BJ (cell line): ENCODE results near the gene USP49. TPM values are rescaled to one million over a fixed set of nuclear protein-coding genes. Genes with fewer than 3 reads are reported as not detected.

Experiments used
- CTCF ChIA-PET: fragments of 350-600 bp; formaldehyde crosslinking; extraction: SDS; loops from one replicate; lab custom pipeline; 2021; ENCODE audit warnings: antibody characterized with exemption, inconsistent platforms; lab: Yijun Ruan, JAX
- POLR2A ChIA-PET: fragments of 300-600 bp; sonication (Branson Sonifier 250); formaldehyde crosslinking; extraction: SDS; loops from one replicate; lab custom pipeline; 2021; ENCODE audit warnings: antibody characterized with exemption; lab: Charles Lee
- DNase-seq: peaks from one replicate; pipeline ENCODE4 v3.0.0-alpha.2; 2011; ENCODE audit warnings: low read depth
- H3K27me3 ChIP-seq: 2 replicates; pipeline ENCODE4 v1.6.0; 2011; ENCODE audit warnings: low read length; ENCODE audit not compliant: control insufficient read depth, insufficient read depth
- H3K36me3 ChIP-seq: 2 replicates; pipeline ENCODE4 v1.5.1; 2011; ENCODE audit warnings: low read length; ENCODE audit not compliant: control insufficient read depth, insufficient read depth
- H3K4me3 ChIP-seq: 2 replicates; pipeline ENCODE4 v1.5.1; 2011; ENCODE audit warnings: low read depth, mild to moderate bottlenecking, control low read depth, low read length
- CTCF ChIP-seq: IDR thresholded peaks from 2 replicates; pipeline ENCODE4 v1.5.1; 2011; ENCODE audit warnings: low read depth, mild to moderate bottlenecking, control low read depth, inconsistent platforms, low read length, moderate library complexity; ENCODE audit not compliant: insufficient read depth
- polyA plus RNA-seq: library from polyadenylated mRNA; depleted of rRNA; stranded (reverse); fragments of >200 nt; gene quantifications from 2 replicates; pipeline ENCODE4 v1.2.3, GENCODE V29; 2011

USP49 gene
- polyA plus RNA-seq, 1 experiment = 1.6 TPM

GRCh38 chr6:41896281-41896680 lies 1.1 kb upstream of the USP49 start:
- H3K4me3 ChIP-seq = peak overlapping the region; percentile 65
- H3K27me3 ChIP-seq = no peaks in the 10 kb centered on the region
- ChIA-PET POLR2A (no interaction called here), CTCF (interaction anchor here (1.7 kb wide), 1 partner anchor 49 kb away, joined by 3 read pairs; no protein-coding TSS in a partner anchor)
- peaks cover 2% of the 10 kb centered on the region; the same call in 1 of the 2 replicates for H3K36me3 ChIP-seq
- no peak for DNase-seq
- TF ChIP-seq CTCF = no peak

DNA sequence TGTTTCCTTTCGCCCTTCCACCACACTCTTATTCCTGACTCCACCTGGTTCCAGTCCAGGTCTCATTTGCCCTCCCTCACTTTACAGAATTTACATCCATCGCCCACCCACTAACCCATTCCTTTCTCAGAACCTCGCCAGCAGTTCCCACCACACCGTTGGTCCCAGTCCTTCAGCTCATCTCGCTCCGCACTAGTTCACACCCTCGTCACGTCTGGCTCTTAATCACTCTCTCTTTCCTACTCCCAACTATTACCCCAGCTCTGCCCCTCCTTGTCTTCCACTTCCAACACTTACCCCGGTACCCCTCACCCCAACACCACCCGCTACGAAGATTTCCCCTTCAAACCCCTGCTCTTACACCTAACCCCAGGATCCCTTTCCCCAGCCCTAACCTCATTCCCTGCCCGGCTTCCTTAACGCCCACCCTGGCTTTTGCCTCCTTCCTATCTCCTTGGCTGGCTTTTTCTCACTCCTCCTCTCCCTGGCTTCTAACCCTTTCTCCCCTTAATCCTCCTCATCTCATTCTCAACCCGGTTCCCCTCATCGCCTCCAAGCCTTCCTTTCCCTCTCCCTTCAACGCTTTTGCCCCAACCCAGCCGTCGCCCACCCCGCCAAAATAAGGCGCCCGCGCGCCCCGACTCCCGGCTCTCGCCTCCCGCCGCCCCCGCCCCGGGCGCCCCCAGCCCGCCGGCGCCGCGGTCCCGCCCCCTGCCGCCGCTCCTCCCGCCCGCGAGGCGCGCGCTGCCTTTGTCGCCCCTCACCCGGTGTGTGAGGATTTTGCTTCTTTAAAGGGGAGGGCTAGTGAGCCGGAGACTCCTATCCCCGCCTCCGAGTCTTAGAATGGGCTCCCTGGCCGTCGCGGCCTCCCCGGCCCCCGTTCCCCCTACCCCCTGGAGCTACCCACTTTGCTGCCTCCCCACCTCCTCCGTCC lies 542 bp downstream of the USP49 start:
- no peaks in the 10 kb centered on the region for H3K27me3 ChIP-seq
- TF ChIP-seq CTCF = no peak
- ChIA-PET CTCF (interaction anchor here (1.1 to 1.7 kb wide), 3 partner anchors 26 to 93 kb away, joined by 3 read pairs; partner anchors contain the start of gene MED20), POLR2A (no interaction called here)
- H3K4me3 ChIP-seq = peak overlapping the region; percentile 65
- H3K36me3 ChIP-seq = no peaks in the 10 kb centered on the region
- DNase-seq = no peak

- CTCF ChIA-PET = interaction anchor here (0.7 kb wide), 1 partner anchor 44 kb away, joined by 3 read pairs; no protein-coding TSS in a partner anchor
- POLR2A ChIA-PET = no interaction called here
- H3K4me3 ChIP-seq = no peak overlapping the region
- DNase-seq = no peak
- TF ChIP-seq CTCF = no peak
- no peaks in the 10 kb centered on the region for H3K36me3 ChIP-seq
- H3K27me3 ChIP-seq = no peaks in the 10 kb centered on the region
Observed at GRCh38 chr6:41892921-41893564, 2.1 kb downstream of the USP49 start.

GRCh38 chr6:41887331-41887751 lies 7.8 kb downstream of the USP49 start:
- no peak for DNase-seq
- H3K27me3 ChIP-seq = no peaks in the 10 kb centered on the region
- TF ChIP-seq CTCF = no peak
- ChIA-PET POLR2A (no interaction called here), CTCF (interaction anchor here (0.8 to 1.1 kb wide), 4 partner anchors 8 to 153 kb away, joined by 3 to 5 read pairs (median 3); no protein-coding TSS in a partner anchor)
- no peaks in the 10 kb centered on the region; the same call in 1 of the 2 replicates for H3K36me3 ChIP-seq
- H3K4me3 ChIP-seq = no peak overlapping the region

- Histone ChIP-seq H3K27me3 (no peaks in the 10 kb centered on the region), H3K4me3 (no peak overlapping the region), H3K36me3 (no peaks in the 10 kb centered on the region; the same call in 1 of the 2 replicates)
- ChIA-PET CTCF (interaction anchor here (0.7 to 0.9 kb wide), 2 partner anchors 35 to 191 kb away, joined by 3 to 4 read pairs; partner anchors contain the start of genes BYSL and MED20), POLR2A (no interaction called here)
- TF ChIP-seq CTCF = no peak
- no peak for DNase-seq
Observed at GRCh38 chr6:41885930-41886329, 9.2 kb downstream of the USP49 start.
